IMR-90 (cell line): ENCODE results near the gene VEGFC.

Source experiments
- BHLHE40 ChIP-seq: fragments of 150-350 bp; IDR thresholded peaks from 2 replicates; pipeline ENCODE4 v1.6.1; 2016; ENCODE audit warnings: mild to moderate bottlenecking, low read depth, low read length
- CTCF ChIP-seq: conservative IDR thresholded peaks from 2 replicates; pipeline ENCODE4 v1.5.1; 2012; ENCODE audit warnings: mild to moderate bottlenecking, low read depth, low read length, improper control_type of control experiment
- MAZ ChIP-seq: IDR thresholded peaks from 2 replicates; pipeline ENCODE4 v1.6.1; 2012; ENCODE audit warnings: low read depth, mild to moderate bottlenecking, low read length, improper control_type of control experiment, moderate library complexity, borderline replicate concordance
- POLR2A ChIP-seq: IDR thresholded peaks from 2 replicates; pipeline ENCODE4 v1.6.1; 2012; ENCODE audit warnings: mild to moderate bottlenecking, low read depth, low read length
- RCOR1 ChIP-seq: IDR thresholded peaks from 2 replicates; pipeline ENCODE4 v1.6.1; 2012; ENCODE audit warnings: mild to moderate bottlenecking, low read length, improper control_type of control experiment; ENCODE audit not compliant: insufficient replicate concordance
- RFX5 ChIP-seq: IDR thresholded peaks from 2 replicates; pipeline ENCODE4 v1.8.0; 2012; ENCODE audit warnings: low read depth, mild to moderate bottlenecking, low read length, moderate library complexity
- SMC3 ChIP-seq: fragments of 150-350 bp; IDR thresholded peaks from 2 replicates; pipeline ENCODE4 v1.6.1; 2016; ENCODE audit warnings: low read depth, mild to moderate bottlenecking, antibody characterized with exemption, low read length, moderate library complexity

DNA sequence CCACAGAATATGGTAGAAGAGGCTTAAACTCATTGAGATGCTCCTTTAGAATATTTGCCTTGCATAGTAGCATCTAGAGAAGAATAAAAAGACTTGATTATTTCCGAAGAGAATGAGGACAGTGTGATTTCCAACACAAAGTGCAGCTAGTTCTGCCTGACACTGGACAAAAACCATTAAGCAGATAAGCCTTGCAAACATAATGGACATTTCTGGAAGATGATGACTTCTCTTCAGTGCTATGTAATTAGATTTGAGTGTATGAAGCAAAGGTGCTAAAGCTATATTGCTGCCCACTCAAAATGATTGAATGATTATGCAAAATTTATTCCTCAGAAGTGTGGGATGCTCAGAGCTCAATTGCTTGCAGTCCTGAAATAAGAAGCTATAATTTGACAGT, 156.4 kb downstream of the VEGFC start:
- no peak for TF ChIP-seq CTCF
- no peak for TF ChIP-seq SMC3
- no peak for TF ChIP-seq POLR2A
- no peak for TF ChIP-seq BHLHE40
- TF ChIP-seq RFX5: no peak
- no peak for TF ChIP-seq MAZ
- no peak for TF ChIP-seq RCOR1
